Thymus (tissue), 11 donors: ENCODE data around the gene RCN1. TPM values are rescaled to one million over a fixed set of nuclear protein-coding genes. Genes with fewer than 3 reads are reported as not detected.

Experiments
- DNase-seq, 9 donors: peaks; one replicate each; pipeline ENCODE4 v3.0.0-alpha.2; 2013; ENCODE audit warnings: low spot score in 9 of 9, low read depth in 6 of 9, missing footprints in 1 of 9
- H3K27ac ChIP-seq, 2 donors: one replicate each; pipeline ENCODE4 v1.5.1; 2013; ENCODE audit warnings: control low read depth in 1 of 2, low read depth in 1 of 2, low read length in 1 of 2, mild to moderate bottlenecking in 1 of 2, moderate library complexity in 1 of 2
- H3K27me3 ChIP-seq, 2 donors: one replicate each; pipeline ENCODE4 v1.5.1; 2013; ENCODE audit warnings: low read length in 1 of 2; ENCODE audit not compliant: control insufficient read depth in 2 of 2, insufficient read depth in 1 of 2
- H3K36me3 ChIP-seq, 2 donors: one replicate each; pipeline ENCODE4 v1.5.1; 2013; ENCODE audit warnings: low read length in 1 of 2, mild to moderate bottlenecking in 1 of 2, moderate library complexity in 1 of 2; ENCODE audit not compliant: control insufficient read depth in 2 of 2, insufficient read depth in 2 of 2
- H3K4me1 ChIP-seq, 2 donors: one replicate each; pipeline ENCODE4 v1.5.1; 2013; ENCODE audit warnings: low read length in 2 of 2; ENCODE audit not compliant: control insufficient read depth in 2 of 2, insufficient read depth in 2 of 2
- H3K4me3 ChIP-seq, 2 donors: one replicate each; pipeline ENCODE4 v1.5.1; 2013; ENCODE audit warnings: low read length in 2 of 2, control low read depth in 1 of 2, mild to moderate bottlenecking in 1 of 2
- H3K9me3 ChIP-seq, 2 donors: one replicate each; pipeline ENCODE4 v1.5.1; 2013; ENCODE audit warnings: low read length in 1 of 2, mild to moderate bottlenecking in 1 of 2; ENCODE audit not compliant: control insufficient read depth in 2 of 2, insufficient read depth in 1 of 2
- WGBS: extraction: QIAGEN DNeasy Blood & Tissue Kit; methylation state at CpG from one replicate; pipeline ENCODE4 v1.1.7; 2013; 5-methylcytosine and 5-hydroxymethylcytosine counted together
- polyA plus RNA-seq: library from polyadenylated mRNA; stranded (reverse); fragments of 200-250 nt; gene quantifications from one replicate; pipeline ENCODE4 v1.2.3, GENCODE V29; 2013
- total RNA-seq: library from RNA; stranded (reverse); fragments of 120-200 nt; gene quantifications from one replicate; pipeline ENCODE4 v1.2.4, GENCODE V29; 2013
- donor health status: healthy.

RCN1 gene
- total and polyA plus RNA-seq, 2 donors = 24.6 to 67.7 TPM

DNA sequence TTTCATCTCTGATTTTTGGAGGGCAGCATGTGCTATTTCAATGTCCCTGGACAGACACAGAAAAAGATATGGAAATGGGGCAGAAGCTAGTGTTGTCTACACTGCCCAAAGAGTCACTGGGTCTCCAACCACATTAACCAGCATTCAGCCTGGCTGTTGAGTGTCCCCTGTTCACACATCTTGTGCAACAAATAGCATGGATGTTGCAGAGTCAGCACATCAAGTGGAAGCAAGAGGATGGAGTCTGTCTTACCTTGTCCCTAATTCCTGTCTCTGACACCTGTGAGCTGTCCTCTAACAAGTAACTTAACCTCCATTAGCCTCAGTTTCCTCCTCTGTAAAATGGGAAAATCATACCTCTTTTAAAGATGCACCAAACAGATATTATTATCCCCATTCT is 60.2 kb downstream of the RCN1 start:
- no peak for DNase-seq
- peaks cover 0 to 2% of the 10 kb centered on the region in 2 donors for H3K27me3 ChIP-seq
- H3K9me3 ChIP-seq = no peaks in the 10 kb centered on the region
- H3K27ac ChIP-seq = no peak overlapping the region
- no peak overlapping the region for H3K4me3 ChIP-seq
- H3K4me1 ChIP-seq = no peaks in the 10 kb centered on the region
- no peaks in the 10 kb centered on the region for H3K36me3 ChIP-seq

DNA sequence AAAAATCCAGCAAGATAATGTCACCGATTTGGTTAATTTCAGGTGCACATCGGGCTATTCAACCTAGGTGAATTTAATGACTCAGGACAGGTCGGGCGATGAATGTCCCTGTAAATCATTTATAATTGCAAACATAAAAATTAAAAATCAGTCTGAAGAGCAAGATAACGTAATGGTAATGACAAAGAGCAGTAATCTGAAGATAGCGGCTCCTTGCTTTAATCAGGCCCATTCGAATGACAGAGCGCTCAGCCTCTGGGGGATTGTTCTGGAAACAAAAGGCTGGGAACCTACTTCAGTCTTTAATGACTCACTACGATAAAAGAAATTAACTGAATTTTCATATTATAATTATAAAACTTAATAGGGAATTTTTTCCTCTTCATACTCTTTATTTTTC is 61.3 kb downstream of the RCN1 start:
- DNase-seq = no peak
- H3K4me3 ChIP-seq = no peak overlapping the region
- no peaks in the 10 kb centered on the region for H3K4me1 ChIP-seq
- no peak overlapping the region for H3K27ac ChIP-seq
- peaks cover 0 to 2% of the 10 kb centered on the region in 2 donors for H3K27me3 ChIP-seq
- no peaks in the 10 kb centered on the region for H3K9me3 ChIP-seq
- WGBS = 93% methylated on average over 9 of the region's 9 CpGs
- H3K36me3 ChIP-seq = no peaks in the 10 kb centered on the region

- 10% methylated on average over 3 of the region's 3 CpGs for WGBS
- no peak for DNase-seq
- H3K36me3 ChIP-seq = no peaks in the 10 kb centered on the region
- no peaks in the 10 kb centered on the region for H3K9me3 ChIP-seq
- no peak overlapping the region for H3K4me3 ChIP-seq
- no peak overlapping the region for H3K27ac ChIP-seq
- H3K4me1 ChIP-seq = no peaks in the 10 kb centered on the region
- no peaks in the 10 kb centered on the region for H3K27me3 ChIP-seq
Measured at GRCh38 chr11:32152821-32153220, 61.9 kb downstream of the RCN1 start.

GRCh38 chr11:32153747-32154146 is 62.9 kb downstream of the RCN1 start:
- DNase-seq = no peak
- Histone ChIP-seq H3K9me3 (no peaks in the 10 kb centered on the region), H3K4me1 (no peaks in the 10 kb centered on the region), H3K4me3 (no peak overlapping the region), H3K27ac (no peak overlapping the region), H3K36me3 (no peaks in the 10 kb centered on the region), H3K27me3 (no peaks in the 10 kb centered on the region)
- WGBS = 82% methylated on average over 1 of the region's 1 CpG

DNA sequence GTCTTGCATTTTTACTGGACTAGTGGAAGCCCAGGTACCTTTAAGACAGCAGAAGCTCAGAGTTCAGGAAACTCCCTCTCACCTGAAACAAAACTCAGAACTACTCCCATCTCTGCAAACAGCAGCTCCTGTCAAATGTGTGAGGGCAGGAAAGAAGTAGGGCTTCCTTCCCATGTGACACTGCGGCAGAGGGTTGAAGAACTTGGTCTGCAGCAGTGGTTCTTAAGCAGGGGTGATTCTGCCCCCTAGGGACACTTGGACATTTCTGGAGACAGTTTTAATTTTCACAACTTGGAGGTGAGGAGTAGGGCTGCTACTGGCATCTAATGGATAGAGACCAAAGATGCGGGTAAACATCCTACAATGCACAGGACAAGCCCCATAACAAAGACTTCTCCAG is 63.4 kb downstream of the RCN1 start:
- no peaks in the 10 kb centered on the region for H3K9me3 ChIP-seq
- no peaks in the 10 kb centered on the region for H3K36me3 ChIP-seq
- H3K4me3 ChIP-seq = no peak overlapping the region
- H3K27ac ChIP-seq = no peak overlapping the region
- WGBS = 63% methylated on average over 2 of the region's 2 CpGs
- no peaks in the 10 kb centered on the region for H3K4me1 ChIP-seq
- no peaks in the 10 kb centered on the region for H3K27me3 ChIP-seq
- no peak for DNase-seq
